Measurements from ENCODE around the gene CDH22.

CDH22 gene

GRCh38 chr20:46308258-46309157 lies at the start of gene CDH22:
TSS of gene CDH22 (minus strand) at chr20:46308498. CDS start at chr20:46251294, 57,204 bp downstream.
- peak; percentile 84 for DNase-seq

- no peak for DNase-seq
Observed at GRCh38 chr20:46357030-46357514, 48.8 kb upstream of the CDH22 start.

- no peak for DNase-seq
Observed at GRCh38 chr20:46356195-46357029, 48.1 kb upstream of the CDH22 start.

GRCh38 chr20:46355778-46356177 lies 47.5 kb upstream of the CDH22 start:
- DNase-seq, result no peak

- no peak for DNase-seq
Observed at GRCh38 chr20:46354920-46355654, 46.8 kb upstream of the CDH22 start.

- no peak for DNase-seq
Observed at GRCh38 chr20:46354207-46354555, 45.9 kb upstream of the CDH22 start.

- no peak for DNase-seq
Observed at GRCh38 chr20:46353500-46354206, 45.4 kb upstream of the CDH22 start.

- no peak for DNase-seq
Observed at GRCh38 chr20:46352370-46352938, 44.2 kb upstream of the CDH22 start.

GRCh38 chr20:46351357-46352058 lies 43.2 kb upstream of the CDH22 start:
- no peak for DNase-seq

- DNase-seq, result peak; percentile 65
Observed at GRCh38 chr20:46350986-46351267, 42.6 kb upstream of the CDH22 start.

- DNase-seq, result peak; percentile 93
Observed at GRCh38 chr20:46350201-46350985, 42.1 kb upstream of the CDH22 start.

GRCh38 chr20:46349742-46350056 lies 41.4 kb upstream of the CDH22 start:
- peak; percentile 93 for DNase-seq

GRCh38 chr20:46349035-46349741 lies 40.9 kb upstream of the CDH22 start:
- DNase-seq, result peak; percentile 86

- DNase-seq, result peak; percentile 26
Observed at GRCh38 chr20:46347841-46348803, 39.8 kb upstream of the CDH22 start.

- no peak for DNase-seq
Observed at GRCh38 chr20:46346770-46347169, 38.5 kb upstream of the CDH22 start.

- DNase-seq, result no peak
Observed at GRCh38 chr20:46344488-46345162, 36.3 kb upstream of the CDH22 start.

GRCh38 chr20:46343975-46344357 lies 35.7 kb upstream of the CDH22 start:
- DNase-seq, result no peak

GRCh38 chr20:46343348-46343974 lies 35.2 kb upstream of the CDH22 start:
- DNase-seq, result peak; percentile 60

All from DMS53 (cell line).